Measurements from ENCODE around the gene PICK1. TPM values are rescaled to one million over a fixed set of nuclear protein-coding genes. Genes with fewer than 3 reads are reported as not detected.

The PICK1 gene
- total and polyA plus RNA-seq, 2 of the 8 experiments (the other 6 are each of a cell fraction or from before 2014, with no cell fraction given), result 20.4 to 22.9 TPM

- TF ChIP-seq CEBPB (IDR thresholded peaks at IDR 0.05; ENCODE audit: low read depth, low read length), result no peak
- no peak for TF ChIP-seq SIN3A (conservative IDR thresholded peaks at IDR 0.05 in 1 of 2, IDR thresholded peaks at IDR 0.05 in 1 of 2; ENCODE audit: low read depth in 1 of 2, low read length in 2 of 2)
- no peak for TF ChIP-seq RAD21 (IDR thresholded peaks at IDR 0.05 in 1 of 2, conservative IDR thresholded peaks at IDR 0.05 in 1 of 2; ENCODE audit: low read depth in 2 of 2, low read length in 2 of 2)
- no peak for TF ChIP-seq TEAD4 (IDR thresholded peaks at IDR 0.05; ENCODE audit: low read depth, low read length)
- TF ChIP-seq BCL11A (IDR thresholded peaks at IDR 0.05; ENCODE audit: low read depth in 2 of 2, low read length in 2 of 2), result no peak
- TF ChIP-seq KDM1A (IDR thresholded peaks at IDR 0.05; ENCODE audit: borderline replicate concordance, low read length), result no peak
- no peak for TF ChIP-seq HDAC6 (IDR thresholded peaks at IDR 0.05; ENCODE audit: low read depth, low read length)
Measured at GRCh38 chr22:38033522-38034277, 23.5 kb upstream of the PICK1 start (continued).
